Activated CD4-positive, alpha-beta T cell treated with anti-CD3 and anti-CD28 coated beads for 1 hour (primary cell): Measurements from ENCODE around the gene SLC35D3.
"Not testable (repeated sequence)": the region's sequence is repeated elsewhere in the genome, so short reads cannot be mapped to it uniquely, and the experiment has no call there.

Source experiments
- DNase-seq: peaks from one replicate; pipeline ENCODE4 v3.0.0-alpha.2; 2020

Gene SLC35D3

GRCh38 chr6:136921936-136922684 lies at the start of gene SLC35D3:
Gene SLC35D3, plus strand, starts transcription at chr6:136922301. Its CDS starts 128 bp downstream, at chr6:136922429.
- DNase-seq: no peak

DNA sequence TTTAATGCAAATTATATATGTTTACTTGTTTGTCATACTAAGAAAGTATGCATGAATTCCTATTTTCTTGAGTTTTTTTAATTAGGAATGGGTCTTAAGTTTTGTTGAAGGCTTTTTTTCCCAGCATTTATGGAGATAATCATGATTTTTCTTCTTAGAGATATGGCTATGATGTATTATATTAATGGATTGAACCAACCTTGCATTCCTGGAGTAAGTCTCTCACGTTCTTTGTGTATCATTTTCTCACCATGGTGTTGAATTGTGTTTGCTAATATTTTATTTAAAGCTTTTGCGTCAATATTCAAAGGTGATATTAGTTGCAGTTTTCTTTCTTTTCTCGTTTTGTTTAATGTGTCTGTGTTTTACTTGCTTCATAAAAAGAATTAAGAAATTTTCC lies 48.4 kb upstream of the SLC35D3 start:
- DNase-seq: no peak

GRCh38 chr6:136876469-136876868 lies 45.6 kb upstream of the SLC35D3 start:
- not testable (repeated sequence) for DNase-seq

- no peak for DNase-seq
Measured at GRCh38 chr6:136880748-136881460, 41.2 kb upstream of the SLC35D3 start.

DNA sequence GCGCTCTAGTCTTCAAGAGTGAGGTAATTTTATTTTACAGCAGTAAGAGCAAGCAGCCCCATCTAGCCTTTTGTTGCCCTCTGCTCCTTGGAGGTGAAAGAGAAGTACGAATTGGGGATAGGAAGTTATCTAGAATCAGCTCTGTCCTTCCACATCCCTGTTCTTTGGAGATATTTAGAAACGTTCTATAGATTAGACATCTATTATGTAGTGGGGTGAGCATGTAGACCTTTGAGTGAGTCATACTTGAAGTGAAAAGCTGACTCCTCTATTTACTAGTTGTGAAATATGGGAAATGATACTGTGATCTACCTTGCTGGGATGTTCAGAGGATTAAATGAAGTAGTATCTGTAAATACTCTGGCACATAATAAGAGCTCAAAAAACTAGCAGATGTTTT lies 36.0 kb upstream of the SLC35D3 start:
- no peak for DNase-seq

GRCh38 chr6:136887953-136888352 lies 34.1 kb upstream of the SLC35D3 start:
- DNase-seq: no peak

- no peak for DNase-seq
Measured at GRCh38 chr6:136889271-136890193, 32.6 kb upstream of the SLC35D3 start.

DNA sequence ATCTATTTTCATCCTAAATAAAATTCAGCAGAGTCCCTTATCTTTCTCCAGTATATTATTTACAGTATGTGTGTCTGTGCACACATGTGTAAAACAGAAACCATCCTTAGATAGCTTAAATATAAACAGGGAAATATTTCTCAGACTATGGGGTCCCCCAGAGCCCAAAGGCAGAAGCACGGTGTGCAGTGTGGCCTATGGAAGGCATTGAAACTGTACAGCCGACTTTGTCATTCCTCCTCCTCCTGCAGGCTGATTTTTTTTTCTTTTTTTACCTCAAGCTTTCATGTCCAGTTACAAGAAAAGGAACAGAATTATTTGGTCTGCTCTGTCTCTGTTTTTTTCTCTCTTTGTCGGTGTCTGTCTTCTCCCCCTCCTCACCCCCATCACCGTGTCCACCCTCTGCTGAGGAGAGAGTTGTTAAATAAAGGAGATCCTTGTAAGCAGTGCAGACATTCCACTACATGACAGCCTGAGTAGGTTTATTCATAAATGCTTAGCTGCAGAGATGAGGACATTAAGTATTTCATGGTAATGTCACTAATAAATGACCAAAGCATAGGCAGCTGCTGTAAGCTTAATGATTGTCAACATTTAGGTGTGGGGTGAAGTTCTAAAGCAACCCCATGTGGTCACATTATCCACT lies 31.8 kb upstream of the SLC35D3 start:
- no peak for DNase-seq

- no peak for DNase-seq
Measured at GRCh38 chr6:136890986-136891385, 31.1 kb upstream of the SLC35D3 start.

- no peak for DNase-seq
Measured at GRCh38 chr6:136893187-136893586, 28.9 kb upstream of the SLC35D3 start.

- DNase-seq: no peak
Measured at GRCh38 chr6:136895901-136896300, 26.2 kb upstream of the SLC35D3 start.

- no peak for DNase-seq
Measured at GRCh38 chr6:136897071-136897470, 25.0 kb upstream of the SLC35D3 start.

GRCh38 chr6:136901212-136901784 lies 20.8 kb upstream of the SLC35D3 start:
- no peak for DNase-seq

- not testable (repeated sequence) for DNase-seq
Measured at GRCh38 chr6:136904477-136904876, 17.6 kb upstream of the SLC35D3 start.

DNA sequence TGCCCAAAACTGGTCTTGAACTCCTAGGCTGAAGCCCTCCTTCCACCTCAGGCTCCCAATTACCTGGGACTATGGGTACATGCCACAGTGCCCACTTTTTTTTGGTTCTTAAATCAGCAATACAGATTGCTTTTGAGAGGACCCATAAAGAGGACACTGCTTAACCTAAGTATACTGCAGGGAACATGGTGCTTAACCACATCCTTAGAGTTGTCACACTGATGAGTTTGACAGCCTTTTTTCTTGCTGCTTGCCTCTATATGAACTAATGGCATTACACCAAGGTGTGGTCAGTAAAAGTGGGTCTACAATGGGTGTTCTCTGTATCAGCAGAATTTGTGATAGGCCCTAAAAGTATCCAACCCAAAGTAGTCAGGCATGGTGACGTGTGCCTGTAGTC lies 7.2 kb upstream of the SLC35D3 start:
- no peak for DNase-seq

- DNase-seq: no peak
Measured at GRCh38 chr6:136918706-136919105, 3.4 kb upstream of the SLC35D3 start.

DNA sequence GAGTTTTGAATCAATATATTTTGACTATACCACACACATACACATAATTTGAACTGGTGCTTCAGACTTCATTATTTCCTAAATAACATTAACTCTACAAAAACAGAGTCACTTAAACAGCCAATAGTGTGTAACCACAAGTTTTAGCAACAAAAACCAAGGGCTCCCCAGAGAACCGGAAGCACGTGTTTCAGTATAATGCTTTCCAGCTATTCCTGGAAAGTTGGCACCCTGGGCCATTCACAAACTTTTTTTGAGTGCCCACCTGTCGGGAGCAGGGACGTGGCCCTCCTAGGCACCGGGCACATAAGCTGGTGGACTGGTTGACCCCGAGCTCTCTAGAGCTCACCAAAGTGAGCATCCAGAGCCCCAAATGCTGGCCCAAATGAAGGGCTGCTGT lies 1.9 kb upstream of the SLC35D3 start:
- no peak for DNase-seq

GRCh38 chr6:136920671-136921380 lies 1.3 kb upstream of the SLC35D3 start:
- DNase-seq: no peak

DNA sequence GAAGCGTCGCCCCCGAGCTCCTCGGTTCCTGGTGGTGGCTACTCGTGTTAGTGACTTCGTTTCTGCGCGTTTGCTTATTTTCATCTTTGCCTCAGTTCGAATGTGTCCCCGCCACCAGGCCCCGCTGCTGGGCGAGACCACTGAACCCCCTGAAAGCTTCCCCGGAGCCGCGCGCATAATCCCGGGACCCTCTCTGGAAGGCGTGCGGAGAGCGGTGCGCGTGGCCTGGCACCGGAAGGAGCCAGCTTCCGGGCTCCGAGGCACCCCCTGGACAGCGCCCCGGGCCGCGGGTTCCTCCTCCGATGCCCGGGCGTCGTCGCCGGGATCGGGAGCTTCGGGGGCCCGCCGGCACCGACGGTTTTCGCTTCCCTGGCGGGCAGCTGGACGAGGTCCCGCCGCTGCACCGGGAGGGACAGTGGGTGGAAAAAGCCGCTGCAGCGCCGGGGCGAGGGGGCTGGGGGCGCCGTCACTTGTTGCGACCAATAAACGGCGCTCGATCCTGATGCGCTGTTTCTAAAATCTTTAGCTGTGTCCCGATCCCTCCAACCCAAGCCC lies 643 bp upstream of the SLC35D3 start:
- no peak for DNase-seq

- DNase-seq: no peak
Measured at GRCh38 chr6:136922685-136923006, 545 bp downstream of the SLC35D3 start.

DNA sequence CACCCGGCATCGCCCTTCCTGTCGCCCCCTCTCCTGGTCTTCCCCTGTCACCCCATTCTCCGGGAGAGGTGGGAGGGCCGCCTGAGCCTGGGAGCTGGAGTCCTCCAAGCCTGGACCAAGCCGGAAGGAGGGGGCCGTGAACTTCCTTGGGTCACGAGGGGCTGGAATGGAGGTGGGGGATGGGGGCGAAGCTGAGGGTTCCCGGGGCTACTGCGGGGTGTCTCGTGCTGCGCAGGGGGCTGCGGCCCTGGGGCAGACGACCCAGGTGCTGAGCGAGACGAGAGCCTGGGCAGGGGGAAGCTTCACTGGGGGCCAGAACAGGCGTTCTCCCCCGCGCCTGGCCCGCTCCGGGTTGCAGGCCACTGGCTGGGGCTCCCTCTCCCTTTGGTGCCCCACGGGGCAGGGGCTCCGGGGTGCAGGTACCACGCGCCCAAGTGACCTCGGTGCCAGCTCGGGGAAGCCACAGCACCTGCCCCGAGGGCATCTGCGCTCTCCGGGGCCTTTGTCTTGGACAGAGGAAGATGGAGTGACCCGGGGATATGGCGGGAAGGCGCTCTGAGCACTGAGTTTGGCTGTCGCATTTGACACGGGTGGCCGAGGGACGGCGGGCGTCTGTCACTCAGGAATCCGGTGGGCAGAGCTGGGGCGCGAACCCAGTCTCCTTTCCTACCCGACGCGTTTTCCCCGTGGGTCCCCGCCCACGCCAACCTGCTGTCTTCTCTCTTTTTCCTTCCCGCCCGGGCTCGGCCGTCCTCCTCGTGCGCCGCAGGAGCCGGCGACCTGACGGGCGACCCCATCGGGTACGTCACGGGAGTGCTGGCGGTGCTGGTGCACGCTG lies 1.2 kb downstream of the SLC35D3 start:
- no peak for DNase-seq
